HG03025 (cell line): ENCODE results near the gene AUP1.

Experiments
- ATAC-seq: cut with Tn5 transposase; IDR thresholded peaks from one replicate; pipeline ENCODE4 v1.9.1; 2021; ENCODE audit warnings: mild to moderate bottlenecking, moderate library complexity; ENCODE audit not compliant: unreplicated experiment, low FRiP score

Gene AUP1

GRCh38 chr2:74538881-74539339 lies 9.4 kb upstream of the AUP1 start:
- ATAC-seq, result no peak

DNA sequence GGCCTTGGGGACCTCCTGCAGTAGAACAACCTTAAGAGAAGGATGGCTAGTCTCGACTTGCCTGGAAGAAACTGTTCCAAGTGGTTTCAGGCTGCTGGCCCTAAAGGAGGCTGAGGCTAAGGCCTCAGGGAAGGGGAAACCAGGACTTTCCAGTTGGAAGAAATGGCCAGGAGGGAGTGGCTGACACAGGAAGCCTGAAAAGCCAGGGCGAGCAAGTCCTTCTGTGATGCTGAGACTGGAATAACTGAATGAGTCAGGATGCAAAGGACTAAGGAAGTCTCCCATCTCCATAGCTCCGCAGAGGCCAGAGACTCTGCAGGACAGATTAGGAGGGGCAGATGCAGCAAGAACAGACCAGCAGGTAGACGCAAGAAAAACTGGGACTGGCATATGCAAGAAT lies 7.6 kb upstream of the AUP1 start:
- no peak for ATAC-seq

- ATAC-seq, result no peak
These were observed 6.9 kb upstream of the AUP1 start for GRCh38 chr2:74536166-74536950.

DNA sequence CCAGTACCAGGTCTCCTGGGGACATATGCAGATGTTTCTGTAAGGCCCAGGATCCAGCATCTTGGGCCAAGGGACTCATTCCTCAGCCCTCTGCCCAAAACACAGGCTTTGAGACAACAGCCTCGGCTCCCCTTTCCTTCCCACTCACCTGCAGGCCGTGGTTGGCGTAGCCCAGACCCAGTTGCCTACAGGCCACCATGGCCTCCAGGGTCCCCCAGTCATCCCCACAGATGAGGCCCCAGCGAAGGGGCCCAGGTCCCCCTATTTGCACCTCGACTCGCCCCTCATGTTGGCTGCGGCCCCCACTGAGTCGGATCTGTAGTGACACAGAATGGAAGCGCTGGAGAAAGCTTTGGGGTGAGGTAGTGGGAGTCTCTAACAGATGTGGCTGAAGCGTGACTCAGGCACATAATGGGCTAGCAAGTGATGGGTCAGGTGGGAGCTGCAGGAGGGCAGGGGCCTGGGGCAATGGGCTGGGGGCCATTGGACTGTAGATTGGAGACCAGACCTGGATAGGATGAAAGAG lies 6.0 kb upstream of the AUP1 start:
- no peak for ATAC-seq

DNA sequence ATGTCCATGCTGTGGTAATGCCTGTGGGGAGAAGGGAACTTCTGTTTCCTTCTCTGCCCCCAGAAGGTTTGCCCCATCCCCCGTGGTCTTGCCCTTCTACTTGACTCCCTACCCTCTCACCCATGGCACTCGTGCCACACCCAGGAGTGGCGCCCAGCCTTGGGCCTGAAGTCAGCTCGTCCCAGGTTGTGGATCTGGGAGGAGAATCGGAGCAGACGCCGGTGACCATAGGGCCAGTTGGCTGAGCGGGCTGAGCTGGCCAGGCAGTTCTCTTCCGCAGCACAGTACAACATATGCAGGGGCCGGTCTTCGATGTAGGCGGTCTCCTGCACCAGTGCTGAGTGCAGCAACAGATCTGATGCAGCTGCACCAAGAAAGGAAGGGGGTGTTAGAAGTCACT lies 4.9 kb upstream of the AUP1 start:
- ATAC-seq, result no peak

DNA sequence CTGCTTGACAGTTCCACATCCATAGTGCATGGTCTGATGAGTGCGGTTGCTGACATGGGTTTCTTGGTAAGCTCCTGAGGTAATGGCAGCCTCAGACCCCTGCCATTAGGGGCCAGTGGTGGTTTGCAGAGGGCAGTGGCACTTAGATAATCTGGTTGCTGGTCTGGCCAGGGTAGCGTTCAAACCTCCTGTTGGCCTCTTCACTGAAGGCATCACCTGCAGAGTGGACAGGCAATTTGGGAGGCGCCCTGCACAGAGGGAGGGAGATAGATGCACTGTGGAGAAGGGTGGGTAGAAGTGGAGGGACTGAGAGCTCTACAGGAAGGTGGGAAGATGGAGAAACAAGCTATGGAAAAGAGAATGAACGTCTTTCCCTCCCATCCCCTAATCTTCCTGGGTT lies 4.0 kb upstream of the AUP1 start:
- ATAC-seq, result no peak

- ATAC-seq, result no peak
These were observed 2.7 kb upstream of the AUP1 start for GRCh38 chr2:74532222-74532621.

DNA sequence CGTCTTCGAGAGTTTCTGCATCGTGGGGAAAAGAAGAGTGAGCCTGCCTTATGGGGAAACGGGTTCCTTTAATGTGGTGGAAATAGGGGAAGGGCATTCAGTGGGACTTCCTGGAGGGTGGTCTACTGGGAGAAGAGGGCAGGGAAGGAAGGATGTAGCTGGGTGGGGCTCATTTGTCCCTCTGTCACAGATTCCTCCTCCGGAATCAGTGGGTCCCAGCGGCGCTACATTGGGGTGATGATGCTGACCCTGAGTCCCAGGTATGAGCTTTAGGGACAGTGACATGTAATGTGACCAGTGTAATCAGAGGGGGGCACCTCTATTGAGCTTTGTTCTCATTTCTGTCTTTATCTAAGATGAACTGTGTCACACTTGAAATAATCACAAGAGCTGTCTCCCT lies 2.2 kb upstream of the AUP1 start:
- ATAC-seq, result no peak

GRCh38 chr2:74530239-74531187 lies 1.0 kb upstream of the AUP1 start:
- ATAC-seq, result peak; percentile 30

DNA sequence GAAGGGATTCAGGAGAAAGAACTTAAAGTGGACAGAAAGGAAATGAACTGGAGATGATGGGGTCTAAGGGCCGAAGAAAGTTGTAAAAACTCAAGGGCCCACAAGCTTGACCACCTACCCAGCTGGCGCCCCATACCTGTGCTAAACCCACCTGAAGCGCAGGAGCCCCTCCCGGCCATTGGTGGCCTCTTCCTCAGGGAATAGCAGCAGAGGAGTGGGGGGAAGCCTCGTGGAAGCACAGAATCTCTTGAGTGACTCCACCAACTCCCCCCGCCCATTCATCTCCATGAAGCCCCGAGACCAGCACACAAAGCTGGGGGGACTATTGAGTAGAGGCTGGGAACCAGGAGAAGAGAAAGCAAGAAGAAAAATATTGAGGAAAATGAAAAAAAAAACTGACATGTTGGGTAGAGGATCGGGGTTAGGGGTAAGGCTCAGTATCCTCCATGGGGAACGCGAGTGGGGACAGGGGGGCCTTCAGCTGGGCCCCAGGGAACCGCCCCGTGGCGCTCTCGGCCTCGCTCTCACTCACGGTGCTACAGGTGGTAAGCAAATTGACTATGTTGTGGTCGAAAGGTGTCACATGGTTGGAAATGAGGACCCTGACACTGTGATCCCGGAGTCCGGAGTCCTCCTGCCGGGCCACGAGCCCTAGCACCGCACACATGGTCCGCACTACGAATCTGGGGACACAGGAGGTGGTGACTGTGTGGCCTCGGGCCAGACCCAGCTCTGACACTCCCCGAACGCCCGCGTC lies 728 bp downstream of the AUP1 start:
- ATAC-seq, result peak; percentile 7

DNA sequence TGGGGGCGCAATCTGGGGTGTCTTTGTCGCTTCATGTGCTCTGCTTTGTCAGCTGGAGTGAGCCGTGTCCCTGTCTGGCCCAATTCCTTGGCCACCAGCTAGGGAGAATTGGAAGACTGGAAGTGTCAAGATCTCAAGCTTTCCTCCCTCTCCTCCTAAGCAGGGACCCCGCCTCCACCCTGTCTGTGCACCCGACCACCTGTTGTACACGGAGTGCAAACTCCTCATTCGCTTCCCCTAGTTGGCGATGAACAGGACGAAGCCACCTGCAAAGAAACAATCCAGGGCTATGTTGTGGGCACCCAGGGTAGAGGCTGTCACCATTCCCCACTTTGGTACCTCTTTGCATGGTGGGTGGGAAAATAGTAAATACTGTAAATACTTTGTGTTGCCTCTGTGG lies 1.8 kb downstream of the AUP1 start:
- no peak for ATAC-seq

GRCh38 chr2:74526649-74527230 lies 2.8 kb downstream of the AUP1 start:
- ATAC-seq, result no peak

DNA sequence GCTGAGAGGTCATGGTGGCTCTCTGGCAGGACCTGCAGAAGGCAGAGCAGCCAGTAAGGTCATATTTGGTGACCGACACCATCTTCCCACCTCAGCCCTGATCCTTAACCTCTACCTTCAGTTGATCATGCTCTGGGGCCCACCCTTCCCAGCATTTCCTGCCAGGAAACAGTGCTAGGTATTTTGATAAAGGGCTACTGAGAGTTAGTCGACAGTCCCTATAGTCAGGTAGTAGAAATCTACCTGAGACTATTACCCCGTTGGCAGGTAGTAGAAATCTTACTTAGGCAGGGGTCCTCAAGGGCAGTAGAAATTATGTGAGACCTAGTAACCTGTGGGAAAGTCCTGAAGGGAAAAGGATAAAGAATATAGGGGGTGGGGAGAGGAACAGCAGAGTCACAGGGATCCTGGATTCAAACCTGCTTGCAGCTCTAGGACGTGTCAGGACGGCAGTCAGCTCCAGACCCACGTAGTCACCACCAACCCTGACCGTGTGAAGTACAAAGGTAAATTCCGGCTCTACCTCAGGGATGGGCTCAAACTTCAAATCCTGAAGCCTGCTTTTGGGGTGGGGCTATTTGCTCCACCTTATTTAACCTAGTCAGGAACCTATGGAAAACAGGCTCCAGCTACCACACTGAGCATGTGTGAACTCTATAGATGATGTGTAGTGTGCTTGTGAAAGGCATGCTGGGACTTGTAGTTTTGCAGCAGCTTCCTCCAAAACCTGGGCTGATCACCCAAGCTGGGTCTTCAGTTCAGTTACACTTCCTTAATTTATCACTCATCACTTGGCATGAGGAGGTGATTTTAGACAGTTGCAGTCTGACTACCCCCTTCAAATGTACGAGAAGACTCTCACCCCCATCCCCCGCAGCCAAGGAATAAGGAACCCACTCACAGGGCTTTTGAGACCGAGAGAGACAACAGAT lies 3.5 kb downstream of the AUP1 start, which contains the start of gene DQX1:
Gene DQX1, minus strand, starts transcription at position 515 of the 932 bp plus-strand sequence. Its CDS starts 502 bp downstream, at position 13.
- ATAC-seq, result no peak

DNA sequence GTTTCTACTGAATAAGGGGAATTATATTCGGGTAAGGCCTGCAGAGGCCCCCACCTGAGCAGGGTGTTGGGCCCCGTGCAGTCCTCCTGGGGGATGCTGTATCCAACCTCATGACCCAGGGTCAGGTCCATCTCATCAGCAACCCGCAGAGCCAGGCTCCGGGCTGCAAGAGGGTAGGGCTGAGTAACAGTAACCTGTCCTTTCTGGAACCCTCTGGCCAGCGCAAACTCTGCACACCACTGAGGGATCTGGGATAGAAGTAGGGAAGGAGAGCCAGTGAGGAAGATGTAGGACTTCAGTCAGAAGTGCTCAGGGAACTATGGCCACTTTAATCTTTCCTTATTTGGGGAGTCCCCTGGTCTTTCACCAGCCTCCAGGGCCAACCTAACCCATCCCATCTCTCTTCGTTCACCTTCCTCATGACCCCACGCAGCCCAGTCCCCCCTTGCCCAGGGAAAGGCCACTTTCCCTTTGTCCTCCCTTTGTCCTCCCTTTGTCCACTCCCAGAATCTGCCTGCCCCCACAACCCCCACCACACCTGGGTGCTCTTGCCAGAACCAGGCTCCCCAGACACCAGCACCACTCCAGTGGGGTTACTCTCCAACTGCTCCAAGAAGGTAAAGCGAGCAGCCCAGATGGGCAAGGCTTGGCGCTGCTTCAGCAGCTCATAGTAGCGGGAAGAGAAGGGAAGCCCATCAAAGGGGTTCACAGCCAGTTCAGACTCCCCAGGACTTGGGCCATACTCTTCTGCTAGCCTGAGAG lies 4.4 kb downstream of the AUP1 start:
- no peak for ATAC-seq

- ATAC-seq, result no peak
These were observed 5.5 kb downstream of the AUP1 start for GRCh38 chr2:74524005-74524404.

GRCh38 chr2:74522516-74522915 lies 7.0 kb downstream of the AUP1 start:
- ATAC-seq, result no peak

- no peak for ATAC-seq
These were observed 12.9 kb downstream of the AUP1 start for GRCh38 chr2:74516650-74517049.

- ATAC-seq, result no peak
These were observed 13.4 kb downstream of the AUP1 start for GRCh38 chr2:74515981-74516633.
